Adipocyte (in vitro differentiated cells): Measurements from ENCODE around the gene KIAA1614.
"Not testable (repeated sequence)": the region's sequence is repeated elsewhere in the genome, so short reads cannot be mapped to it uniquely, and the experiment has no call there.

Source experiments
- DNase-seq: peaks from one replicate; pipeline ENCODE4 v3.0.0-alpha.2; 2015; ENCODE audit warnings: low read depth
- H3K27me3 ChIP-seq: replicated peaks from 2 replicates; pipeline ENCODE4 v1.7.0; 2013; ENCODE audit warnings: mild to moderate bottlenecking, low read length, moderate library complexity; ENCODE audit not compliant: control insufficient read depth, insufficient read depth
- H3K36me3 ChIP-seq: 2 replicates; pipeline ENCODE4 v1.7.0; 2013; ENCODE audit warnings: low read length, mild to moderate bottlenecking, moderate library complexity; ENCODE audit not compliant: control insufficient read depth, insufficient read depth, severe bottlenecking
- H3K4me1 ChIP-seq: 2 replicates; pipeline ENCODE4 v1.7.0; 2013; ENCODE audit warnings: mild to moderate bottlenecking, low read length, moderate library complexity; ENCODE audit not compliant: control insufficient read depth, insufficient read depth
- H3K4me3 ChIP-seq: 2 replicates; pipeline ENCODE4 v1.7.0; 2013; ENCODE audit warnings: mild to moderate bottlenecking, low read length, moderate library complexity
- H3K9ac ChIP-seq: 2 replicates; pipeline ENCODE4 v1.7.0; 2013; ENCODE audit warnings: mild to moderate bottlenecking, low read length, moderate library complexity
- H3K9me3 ChIP-seq: 2 replicates; pipeline ENCODE4 v1.7.0; 2013; ENCODE audit warnings: mild to moderate bottlenecking, low read length, moderate library complexity; ENCODE audit not compliant: control insufficient read depth

Gene KIAA1614

GRCh38 chr1:180967558-180967957 lies 54.9 kb downstream of the KIAA1614 start:
- H3K27me3 ChIP-seq: no peaks in the 10 kb centered on the region
- peaks cover 24% of the 10 kb centered on the region for H3K36me3 ChIP-seq
- H3K4me3 ChIP-seq: no peak overlapping the region
- H3K4me1 ChIP-seq: peaks cover 5% of the 10 kb centered on the region
- H3K9me3 ChIP-seq: no peaks in the 10 kb centered on the region
- H3K9ac ChIP-seq: no peak overlapping the region
- no peak for DNase-seq

GRCh38 chr1:180968834-180969233 lies 56.1 kb downstream of the KIAA1614 start:
- peaks cover 25% of the 10 kb centered on the region for H3K36me3 ChIP-seq
- not testable (repeated sequence) for H3K9ac ChIP-seq, H3K4me1 ChIP-seq, DNase-seq, H3K27me3 ChIP-seq, H3K4me3 ChIP-seq, H3K9me3 ChIP-seq

DNA sequence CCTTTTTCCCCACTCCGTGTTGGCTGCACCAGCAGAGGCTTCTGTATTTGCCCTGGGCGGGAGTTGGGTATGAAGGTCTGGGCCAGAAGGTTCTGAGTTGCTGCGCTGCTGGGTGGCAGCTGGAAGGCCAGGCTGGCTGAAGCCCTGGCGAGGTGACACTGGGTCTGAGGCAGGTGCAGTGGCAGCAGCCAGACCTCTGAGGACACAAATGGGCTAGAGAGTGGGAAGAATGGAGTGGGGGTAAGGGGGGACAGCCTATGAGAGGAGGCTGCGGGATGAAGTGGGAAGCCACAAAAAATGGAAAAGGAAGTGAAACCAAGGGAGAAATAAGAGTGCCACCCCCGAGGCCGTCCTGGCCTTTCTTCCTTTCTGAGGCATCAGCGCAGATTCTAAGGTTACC lies 56.7 kb downstream of the KIAA1614 start:
- DNase-seq: no peak
- H3K27me3 ChIP-seq: no peaks in the 10 kb centered on the region
- H3K36me3 ChIP-seq: peaks cover 25% of the 10 kb centered on the region
- peaks cover 13% of the 10 kb centered on the region for H3K4me1 ChIP-seq
- H3K9ac ChIP-seq: no peak overlapping the region
- H3K4me3 ChIP-seq: no peak overlapping the region
- H3K9me3 ChIP-seq: no peaks in the 10 kb centered on the region

GRCh38 chr1:180970333-180971079 lies 57.8 kb downstream of the KIAA1614 start:
- Histone ChIP-seq H3K4me3 (no peak overlapping the region), H3K4me1 (peaks cover 24% of the 10 kb centered on the region), H3K9ac (no peak overlapping the region), H3K27me3 (no peaks in the 10 kb centered on the region), H3K36me3 (peaks cover 25% of the 10 kb centered on the region), H3K9me3 (no peaks in the 10 kb centered on the region)
- DNase-seq: no peak

DNA sequence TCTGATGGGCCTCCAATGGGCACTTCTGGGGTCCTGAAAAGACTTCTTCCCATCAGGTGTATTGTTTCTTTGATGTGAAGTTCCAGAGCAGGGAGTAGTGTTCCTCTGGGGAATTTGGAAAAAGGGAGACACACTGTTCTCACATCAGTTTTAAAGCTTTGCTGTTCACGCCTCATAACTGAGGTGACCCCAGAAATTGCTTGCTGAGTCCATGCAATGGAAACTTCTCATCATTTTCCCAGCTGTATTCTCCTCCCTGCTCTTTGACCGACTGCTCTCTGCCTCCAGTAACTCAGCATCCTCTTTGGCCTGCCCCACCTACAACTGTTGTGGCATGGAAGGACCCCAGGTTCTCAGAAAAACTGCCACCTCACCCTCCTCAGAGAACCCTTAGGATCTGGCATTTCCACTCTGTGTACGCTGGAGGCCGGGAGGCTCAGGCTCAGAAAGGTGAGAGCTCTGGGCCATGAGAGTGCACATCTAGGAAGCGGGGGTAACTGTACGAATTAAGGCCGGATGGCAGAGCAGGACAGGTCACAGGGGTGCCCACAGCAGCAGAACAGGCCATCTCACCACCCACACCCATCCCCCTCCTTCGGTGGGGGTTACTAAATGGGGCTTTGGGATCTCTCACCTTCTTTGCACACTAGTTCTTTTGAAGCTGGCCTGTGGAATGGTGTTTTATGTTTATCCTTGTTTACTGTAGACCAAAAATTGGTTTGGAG lies 58.7 kb downstream of the KIAA1614 start:
- H3K9ac ChIP-seq: no peak overlapping the region
- no peak for DNase-seq
- peaks cover 28% of the 10 kb centered on the region for H3K36me3 ChIP-seq
- H3K9me3 ChIP-seq: no peaks in the 10 kb centered on the region
- H3K4me1 ChIP-seq: peaks cover 33% of the 10 kb centered on the region
- no peaks in the 10 kb centered on the region for H3K27me3 ChIP-seq
- no peak overlapping the region for H3K4me3 ChIP-seq

DNA sequence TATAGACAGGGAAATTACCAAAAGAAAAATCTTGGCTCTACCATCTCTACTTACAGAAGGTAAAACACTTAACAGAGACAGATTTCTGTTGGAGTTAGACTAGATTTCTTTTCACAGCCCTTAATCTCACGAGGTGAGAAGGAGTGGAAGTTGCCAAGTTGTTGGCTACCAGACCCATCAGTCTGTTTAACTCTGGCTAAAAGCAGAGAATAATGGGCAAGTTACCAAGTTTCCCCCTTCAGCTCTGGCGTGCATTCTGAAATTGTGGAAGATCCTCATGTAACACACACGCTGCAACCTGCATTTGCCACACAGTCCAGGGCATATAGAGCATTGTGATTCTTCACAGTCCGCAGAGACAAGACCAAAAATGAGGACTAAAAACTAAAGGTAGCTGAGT lies 60.7 kb downstream of the KIAA1614 start:
- no peak overlapping the region for H3K9ac ChIP-seq
- no peak overlapping the region for H3K4me3 ChIP-seq
- no peaks in the 10 kb centered on the region for H3K9me3 ChIP-seq
- H3K36me3 ChIP-seq: peaks cover 42% of the 10 kb centered on the region
- peaks cover 44% of the 10 kb centered on the region for H3K4me1 ChIP-seq
- H3K27me3 ChIP-seq: no peaks in the 10 kb centered on the region
- DNase-seq: no peak

GRCh38 chr1:180974236-180974635 lies 61.5 kb downstream of the KIAA1614 start:
- H3K27me3 ChIP-seq: no peaks in the 10 kb centered on the region
- H3K4me1 ChIP-seq: peaks cover 47% of the 10 kb centered on the region
- no peak for DNase-seq
- H3K9me3 ChIP-seq: no peaks in the 10 kb centered on the region
- H3K4me3 ChIP-seq: no peak overlapping the region
- no peak overlapping the region for H3K9ac ChIP-seq
- peaks cover 41% of the 10 kb centered on the region for H3K36me3 ChIP-seq

GRCh38 chr1:180975551-180975950 lies 62.9 kb downstream of the KIAA1614 start:
- H3K9me3 ChIP-seq: no peaks in the 10 kb centered on the region
- no peak overlapping the region for H3K4me3 ChIP-seq
- H3K4me1 ChIP-seq: peaks cover 47% of the 10 kb centered on the region
- H3K36me3 ChIP-seq: peaks cover 45% of the 10 kb centered on the region
- no peaks in the 10 kb centered on the region for H3K27me3 ChIP-seq
- no peak overlapping the region for H3K9ac ChIP-seq
- peak; percentile 27 for DNase-seq

DNA sequence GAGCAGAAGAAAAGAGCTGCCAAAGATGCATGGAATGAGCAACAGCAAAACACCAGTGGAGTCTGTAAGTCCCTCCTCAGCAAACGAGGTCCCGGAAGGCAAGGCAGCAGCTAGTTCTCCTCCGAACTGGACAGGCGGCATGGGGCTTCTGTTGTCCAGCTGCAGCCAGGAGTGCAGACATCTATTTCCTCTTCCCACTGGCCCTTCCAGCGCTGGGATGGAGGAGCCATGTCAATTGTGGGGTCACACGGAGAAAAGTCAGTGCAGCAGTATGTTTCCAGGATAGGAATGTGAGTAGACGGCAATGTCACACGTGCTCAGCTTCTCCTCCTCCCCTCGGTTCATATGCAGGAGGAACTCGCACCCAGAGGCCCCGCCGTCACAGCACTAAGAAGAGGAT lies 63.5 kb downstream of the KIAA1614 start:
- Histone ChIP-seq H3K4me1 (peaks cover 47% of the 10 kb centered on the region), H3K9ac (no peak overlapping the region), H3K36me3 (peaks cover 45% of the 10 kb centered on the region), H3K9me3 (no peaks in the 10 kb centered on the region), H3K27me3 (no peaks in the 10 kb centered on the region), H3K4me3 (no peak overlapping the region)
- no peak for DNase-seq

GRCh38 chr1:180976732-180977357 lies 64.1 kb downstream of the KIAA1614 start:
- H3K4me3 ChIP-seq: no peak overlapping the region
- no peak overlapping the region for H3K9ac ChIP-seq
- DNase-seq: no peak
- no peaks in the 10 kb centered on the region for H3K9me3 ChIP-seq
- H3K36me3 ChIP-seq: peaks cover 47% of the 10 kb centered on the region
- H3K4me1 ChIP-seq: peaks cover 47% of the 10 kb centered on the region
- no peaks in the 10 kb centered on the region for H3K27me3 ChIP-seq

GRCh38 chr1:180981596-180982387 lies 69.1 kb downstream of the KIAA1614 start:
- peaks cover 12% of the 10 kb centered on the region for H3K4me1 ChIP-seq
- H3K27me3 ChIP-seq: no peaks in the 10 kb centered on the region
- no peaks in the 10 kb centered on the region for H3K9me3 ChIP-seq
- H3K9ac ChIP-seq: no peak overlapping the region
- H3K4me3 ChIP-seq: no peak overlapping the region
- DNase-seq: no peak
- H3K36me3 ChIP-seq: peaks cover 78% of the 10 kb centered on the region
